Mesenchymal stem cell (in vitro differentiated cells and primary cell): ENCODE measurements around the gene TMEM181.

ENCODE experiments used
- DNase-seq: peaks from one replicate; pipeline ENCODE4 v3.0.0-alpha.2; 2013
- H2AFZ ChIP-seq: one replicate; pipeline ENCODE4 v1.6.1; 2013; ENCODE audit warnings: low read depth, mild to moderate bottlenecking, control low read depth, inconsistent platforms, low read length, moderate library complexity
- H2AK5ac ChIP-seq: 2 replicates; pipeline ENCODE4 v1.6.1; 2013; ENCODE audit warnings: low read length, moderate library complexity, mild to moderate bottlenecking, inconsistent platforms; ENCODE audit not compliant: severe bottlenecking
- H2BK120ac ChIP-seq: one replicate; pipeline ENCODE4 v1.6.1; 2013; ENCODE audit warnings: low read depth, mild to moderate bottlenecking, inconsistent platforms, low read length, moderate library complexity
- H2BK12ac ChIP-seq, 2 experiments: one replicate each; pipeline ENCODE4 v1.6.1; 2013; ENCODE audit warnings: inconsistent platforms in 2 of 2, low read length in 2 of 2, mild to moderate bottlenecking in 2 of 2, moderate library complexity in 2 of 2, control low read depth in 1 of 2
- H2BK15ac ChIP-seq: one replicate; pipeline ENCODE4 v1.6.1; 2013; ENCODE audit warnings: mild to moderate bottlenecking, low read depth, inconsistent platforms; ENCODE audit not compliant: poor library complexity, severe bottlenecking
- H2BK5ac ChIP-seq: 2 replicates; pipeline ENCODE4 v1.6.1; 2013; ENCODE audit warnings: low read depth, mild to moderate bottlenecking, low read length, control low read depth, inconsistent platforms; ENCODE audit not compliant: poor library complexity, severe bottlenecking
- H3K14ac ChIP-seq, 2 experiments: one replicate each; pipeline ENCODE4 v1.6.1; 2013; ENCODE audit warnings: inconsistent platforms in 2 of 2, low read length in 2 of 2, control low read depth in 1 of 2, mild to moderate bottlenecking in 1 of 2, moderate library complexity in 1 of 2
- H3K18ac ChIP-seq, 2 experiments: one replicate each; pipeline ENCODE4 v1.6.1; 2013; ENCODE audit warnings: inconsistent platforms in 2 of 2, low read length in 2 of 2, control low read depth in 1 of 2, low read depth in 1 of 2, mild to moderate bottlenecking in 1 of 2
- H3K23ac ChIP-seq, 2 experiments: one replicate each; pipeline ENCODE4 v1.6.1; 2013; ENCODE audit warnings: inconsistent platforms in 2 of 2, low read length in 2 of 2, mild to moderate bottlenecking in 2 of 2, moderate library complexity in 2 of 2, control low read depth in 1 of 2
- H3K27ac ChIP-seq: 2 replicates; pipeline ENCODE4 v1.5.1; 2013; ENCODE audit warnings: mild to moderate bottlenecking, moderate library complexity, low read length, control low read depth, inconsistent platforms; ENCODE audit not compliant: poor library complexity, severe bottlenecking
- H3K27me3 ChIP-seq, 2 experiments: 2 replicates each; pipeline versions ENCODE4 v1.6.1 to v1.7.0; 2013; ENCODE audit warnings: low read length in 2 of 2, mild to moderate bottlenecking in 2 of 2, moderate library complexity in 2 of 2, control low read depth in 1 of 2, inconsistent platforms in 1 of 2; ENCODE audit not compliant: control insufficient read depth in 1 of 2, insufficient read depth in 1 of 2
- H3K36me3 ChIP-seq, 2 experiments: 2 replicates each; pipeline versions ENCODE4 v1.6.1 to v1.7.0; 2013; ENCODE audit warnings: low read length in 2 of 2, control low read depth in 1 of 2, inconsistent platforms in 1 of 2, low read depth in 1 of 2, mild to moderate bottlenecking in 1 of 2; ENCODE audit not compliant: insufficient read depth in 2 of 2, control insufficient read depth in 1 of 2
- H3K4ac ChIP-seq, 2 experiments: one replicate each; pipeline ENCODE4 v1.6.1; 2013; ENCODE audit warnings: inconsistent platforms in 2 of 2, low read length in 2 of 2, mild to moderate bottlenecking in 2 of 2, moderate library complexity in 2 of 2, control low read depth in 1 of 2, low read depth in 1 of 2
- H3K4me1 ChIP-seq: 2 replicates; pipeline ENCODE4 v1.6.1; 2013; ENCODE audit warnings: low read depth, low read length, control low read depth; ENCODE audit not compliant: control insufficient read depth, insufficient read depth
- H3K4me2 ChIP-seq: 2 replicates; pipeline ENCODE4 v1.6.1; 2013; ENCODE audit warnings: low read length, mild to moderate bottlenecking, inconsistent platforms; ENCODE audit not compliant: poor library complexity, severe bottlenecking
- H3K4me3 ChIP-seq, 2 experiments: 2 replicates each; pipeline versions ENCODE4 v1.5.1 to v1.7.0; 2013; ENCODE audit warnings: low read length in 2 of 2, mild to moderate bottlenecking in 2 of 2, control low read depth in 1 of 2, low read depth in 1 of 2; ENCODE audit not compliant: insufficient read depth in 1 of 2
- H3K79me1 ChIP-seq: replicated peaks from 2 replicates; pipeline ENCODE4 v1.6.1; 2013; ENCODE audit warnings: mild to moderate bottlenecking, control low read depth, low read length, inconsistent platforms; ENCODE audit not compliant: poor library complexity, severe bottlenecking
- H3K9ac ChIP-seq: 2 replicates; pipeline ENCODE4 v1.7.0; 2013; ENCODE audit warnings: mild to moderate bottlenecking, low read length, moderate library complexity
- H3K9me3 ChIP-seq: 2 replicates; pipeline ENCODE4 v1.7.0; 2013; ENCODE audit warnings: mild to moderate bottlenecking, low read length; ENCODE audit not compliant: control insufficient read depth
- H4K8ac ChIP-seq: one replicate; pipeline ENCODE4 v1.6.1; 2013; ENCODE audit warnings: inconsistent platforms, mild to moderate bottlenecking, low read length, moderate library complexity
- H4K91ac ChIP-seq: one replicate; pipeline ENCODE4 v1.6.1; 2013; ENCODE audit warnings: mild to moderate bottlenecking, low read length, inconsistent platforms
- WGBS: methylation state at CpG from one replicate; pipeline ENCODE4 v1.1.7; 2013; ENCODE audit warnings: mixed read lengths; 5-methylcytosine and 5-hydroxymethylcytosine counted together

TMEM181 gene

GRCh38 chr6:158645064-158646022, 85.5 kb downstream of the TMEM181 start:
- Histone ChIP-seq H2AFZ (peak overlapping the region; percentile 72), H3K9ac (peak overlapping the region; percentile 99), H2BK120ac (no peak overlapping the region), H3K4me2 (peak overlapping the region; percentile 48), H3K14ac (no peak overlapping the region), H3K18ac (peak overlapping the region in 1 of 2 experiments; percentile 61), H3K36me3 (peaks cover 0 to 6% of the 10 kb centered on the region in 2 experiments), H3K23ac (no peak overlapping the region), H3K27me3 (no peaks in the 10 kb centered on the region), H3K79me1 (peaks cover 2% of the 10 kb centered on the region), H3K27ac (peak overlapping the region; percentile 0), H2AK5ac (no peak overlapping the region), H3K4me1 (peaks cover 12% of the 10 kb centered on the region), H4K91ac (no peak overlapping the region), H2BK15ac (peak overlapping the region; percentile 67), H3K4me3 (peak overlapping the region; percentile 88 to 99), H3K4ac (peak overlapping the region in 1 of 2 experiments; percentile 77), H3K9me3 (no peaks in the 10 kb centered on the region), H2BK5ac (no peak overlapping the region), H2BK12ac (peak overlapping the region in 1 of 2 experiments; percentile 89), H4K8ac (no peak overlapping the region)
- no peak for DNase-seq
- WGBS, result 39% methylated on average over 19 of the region's 21 CpGs

GRCh38 chr6:158646023-158646910, 86.4 kb downstream of the TMEM181 start:
- H3K4ac ChIP-seq, result no peak overlapping the region
- no peaks in the 10 kb centered on the region for H3K27me3 ChIP-seq
- no peak overlapping the region for H3K14ac ChIP-seq
- H4K8ac ChIP-seq, result no peak overlapping the region
- no peak overlapping the region for H3K18ac ChIP-seq
- H2BK12ac ChIP-seq, result peak overlapping the region in 1 of 2 experiments; percentile 52
- H3K79me1 ChIP-seq, result peaks cover 2% of the 10 kb centered on the region
- no peak overlapping the region for H2AFZ ChIP-seq
- no peak overlapping the region for H3K27ac ChIP-seq
- WGBS, result 77% methylated on average over 8 of the region's 10 CpGs
- H2AK5ac ChIP-seq, result no peak overlapping the region
- no peak for DNase-seq
- H3K4me2 ChIP-seq, result no peak overlapping the region
- H2BK5ac ChIP-seq, result no peak overlapping the region
- no peak overlapping the region for H3K9ac ChIP-seq
- no peak overlapping the region for H4K91ac ChIP-seq
- H3K4me1 ChIP-seq, result peaks cover 9% of the 10 kb centered on the region
- no peak overlapping the region for H3K4me3 ChIP-seq
- no peak overlapping the region for H2BK120ac ChIP-seq
- no peak overlapping the region for H3K23ac ChIP-seq
- no peak overlapping the region for H2BK15ac ChIP-seq
- no peaks in the 10 kb centered on the region for H3K36me3 ChIP-seq
- no peaks in the 10 kb centered on the region for H3K9me3 ChIP-seq

- H3K27me3 ChIP-seq, result no peaks in the 10 kb centered on the region
- H3K36me3 ChIP-seq, result no peaks in the 10 kb centered on the region
- no peak overlapping the region for H2BK5ac ChIP-seq
- no peak overlapping the region for H4K91ac ChIP-seq
- peaks cover 6% of the 10 kb centered on the region for H3K4me1 ChIP-seq
- H3K9ac ChIP-seq, result no peak overlapping the region
- H2AFZ ChIP-seq, result no peak overlapping the region
- WGBS, result 86% methylated on average over 3 of the region's 4 CpGs
- H2BK120ac ChIP-seq, result no peak overlapping the region
- H3K4ac ChIP-seq, result no peak overlapping the region
- H2BK12ac ChIP-seq, result no peak overlapping the region
- H4K8ac ChIP-seq, result no peak overlapping the region
- no peak overlapping the region for H3K4me2 ChIP-seq
- no peak overlapping the region for H2AK5ac ChIP-seq
- H3K9me3 ChIP-seq, result no peaks in the 10 kb centered on the region
- H3K4me3 ChIP-seq, result no peak overlapping the region
- peaks cover 2% of the 10 kb centered on the region for H3K79me1 ChIP-seq
- H2BK15ac ChIP-seq, result no peak overlapping the region
- DNase-seq, result no peak
- H3K27ac ChIP-seq, result no peak overlapping the region
- no peak overlapping the region for H3K23ac ChIP-seq
- H3K14ac ChIP-seq, result no peak overlapping the region
- H3K18ac ChIP-seq, result no peak overlapping the region
These were observed 87.6 kb downstream of the TMEM181 start for GRCh38 chr6:158647501-158647900.
